NT2/D1 (cell line): ENCODE results near the gene GNB5.

Source experiments
- SUZ12 ChIP-seq: IDR thresholded peaks from 2 replicates; pipeline ENCODE4 v1.6.1; 2011; ENCODE audit not compliant: insufficient read length, insufficient read depth; ENCODE audit errors: extremely low read depth
- YY1 ChIP-seq: IDR thresholded peaks from 2 replicates; pipeline ENCODE4 v1.6.1; 2011; ENCODE audit not compliant: insufficient read length, insufficient read depth
- ZNF274 ChIP-seq: IDR thresholded peaks from 2 replicates; pipeline ENCODE4 v1.6.1; 2011; ENCODE audit warnings: mild to moderate bottlenecking, low read depth, low read length

DNA sequence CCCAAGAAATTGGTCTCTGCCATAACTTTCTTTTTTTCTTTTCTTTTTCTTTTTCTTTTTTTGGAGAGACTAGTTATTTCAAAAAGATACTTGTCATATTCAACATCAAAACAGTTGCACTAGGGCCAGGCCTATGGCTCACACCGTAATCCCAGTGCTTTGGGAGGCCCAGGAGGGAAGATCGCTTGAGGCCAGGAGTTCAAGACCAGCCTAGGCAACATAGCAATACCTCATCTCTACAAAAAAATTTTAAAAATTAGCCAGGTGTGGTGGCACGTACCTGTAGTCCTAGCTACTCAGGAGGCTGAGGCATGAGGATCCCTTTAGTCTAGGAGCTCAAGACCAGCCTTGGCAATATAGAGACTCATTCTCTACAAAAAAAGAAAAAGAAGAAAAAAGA, 49.0 kb upstream of the GNB5 start:
- no peak for TF ChIP-seq ZNF274
- TF ChIP-seq YY1: no peak
- no peak for TF ChIP-seq SUZ12
